HG03108 (cell line): ENCODE measurements around the gene CXXC1.
"Not testable (repeated sequence)": the region's sequence is repeated elsewhere in the genome, so short reads cannot be mapped to it uniquely, and the experiment has no call there.

Experiments used
- ATAC-seq: cut with Tn5 transposase; IDR thresholded peaks from one replicate; pipeline ENCODE4 v1.9.1; 2021; ENCODE audit warnings: moderate library complexity; ENCODE audit not compliant: unreplicated experiment

Gene CXXC1

DNA sequence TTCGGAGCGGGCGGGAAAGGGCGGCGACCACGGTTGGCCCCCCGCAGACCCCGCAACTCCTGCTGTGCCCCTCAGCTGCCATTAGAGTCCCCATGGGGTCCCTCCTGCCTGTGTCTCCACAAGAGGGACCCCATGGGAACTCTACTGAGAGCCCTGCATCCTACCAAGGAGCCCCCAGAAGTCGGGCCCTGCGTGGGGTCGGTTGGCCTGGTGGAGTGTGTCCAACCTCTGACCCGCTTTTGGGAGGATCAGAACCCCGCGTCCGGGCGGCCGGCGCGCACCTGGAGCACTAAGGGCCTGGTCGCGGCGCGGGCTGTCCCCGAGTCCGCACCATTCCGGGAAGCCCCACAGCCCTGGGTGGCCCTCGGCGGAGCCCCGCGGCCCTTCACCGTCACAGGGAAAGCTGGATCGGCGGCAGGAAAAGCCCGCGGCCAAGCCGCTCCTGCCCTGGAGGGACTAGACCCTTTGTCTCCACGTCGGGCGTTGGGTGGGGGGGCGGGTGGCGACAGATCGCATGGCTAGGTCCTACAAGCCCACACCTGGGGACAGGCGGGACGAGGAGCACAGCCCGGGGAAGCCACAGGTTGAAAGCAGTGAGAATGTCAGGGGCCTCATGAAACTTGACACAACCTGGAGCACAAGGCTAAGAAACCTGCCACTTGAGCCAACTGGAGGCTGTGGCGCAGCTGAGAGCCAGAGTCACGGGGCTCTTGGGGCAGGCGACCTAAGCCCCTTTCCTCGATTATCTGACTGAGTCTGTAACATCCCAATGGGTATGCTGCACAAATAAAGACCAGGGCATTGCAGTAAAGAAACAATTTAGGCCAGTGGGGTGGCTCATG is 11.2 kb upstream of the CXXC1 start:
- no peak for ATAC-seq

GRCh38 chr18:50297621-50298442 is 10.3 kb upstream of the CXXC1 start:
- ATAC-seq: peak; percentile 99

DNA sequence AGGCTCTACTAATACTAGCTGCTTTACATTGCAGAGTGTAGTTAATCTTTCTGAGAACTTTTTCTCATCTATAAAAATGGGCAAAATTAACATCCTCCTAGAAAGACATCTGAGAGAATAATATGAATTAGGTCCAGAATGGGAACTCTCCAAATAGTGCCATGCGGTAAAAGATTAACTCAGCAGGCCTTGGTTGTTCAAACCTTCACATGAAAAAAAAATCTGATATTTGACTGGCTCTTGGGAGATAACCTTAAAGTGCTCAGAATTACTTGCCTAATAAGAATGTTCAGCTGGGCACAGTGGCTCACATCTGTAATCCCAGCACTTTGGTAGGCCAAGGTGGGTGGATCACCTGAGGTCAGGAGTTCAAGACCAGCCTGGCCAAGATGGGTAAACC is 5.5 kb upstream of the CXXC1 start:
- ATAC-seq: no peak

- no peak for ATAC-seq
These were observed 1.6 kb upstream of the CXXC1 start for GRCh38 chr18:50289108-50289443.

- ATAC-seq: not testable (repeated sequence)
These were observed 1.0 kb upstream of the CXXC1 start for GRCh38 chr18:50288348-50289107.

DNA sequence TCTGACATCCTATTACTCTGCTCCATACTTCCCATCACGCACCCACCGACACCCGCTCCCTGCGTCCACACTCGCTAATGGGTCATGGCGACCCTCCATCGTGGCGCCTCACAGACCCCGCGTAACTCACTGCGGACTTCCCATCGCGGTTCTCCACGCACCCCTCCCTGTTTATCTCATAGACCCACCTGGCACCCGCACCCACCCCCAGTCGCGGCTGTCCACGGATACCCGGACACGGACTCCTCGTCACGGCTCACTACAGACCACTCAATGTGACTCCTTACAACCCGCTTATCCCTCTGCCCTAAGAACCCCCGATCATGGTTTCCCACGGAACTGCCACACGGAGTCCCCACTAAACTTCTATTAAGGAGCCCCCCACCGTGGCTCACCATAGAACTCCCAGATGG is 458 bp downstream of the CXXC1 start:
- ATAC-seq: no peak

DNA sequence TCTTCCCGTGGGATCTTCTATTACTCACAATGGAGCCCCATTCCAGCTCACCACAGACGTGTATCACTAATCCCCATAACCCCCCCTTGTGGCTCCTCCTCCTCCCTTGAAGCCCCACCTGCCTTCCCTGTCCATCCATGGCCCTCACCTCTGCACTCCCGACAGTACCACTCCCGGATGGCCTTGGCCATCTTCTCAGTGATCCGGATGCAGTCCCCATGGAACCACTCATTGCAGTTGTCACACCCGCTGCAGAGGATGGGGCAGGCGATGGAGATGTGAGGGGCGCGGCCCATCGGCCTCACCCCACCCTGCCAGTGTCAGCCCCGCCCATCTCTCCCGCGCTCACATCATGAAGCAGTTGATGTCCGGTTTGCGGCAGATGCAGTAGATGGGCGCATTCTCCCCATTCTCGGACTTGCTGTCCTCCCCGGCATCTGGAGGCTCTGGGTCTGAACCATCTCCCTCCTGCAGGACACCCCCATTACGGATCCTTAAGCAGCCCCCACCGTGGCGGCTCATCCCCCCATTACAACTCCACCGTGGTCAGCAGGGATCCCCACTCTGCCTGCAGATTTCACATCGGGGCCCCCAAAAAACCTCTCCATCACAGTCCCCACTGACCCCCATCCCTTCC is 983 bp downstream of the CXXC1 start:
- ATAC-seq: no peak

DNA sequence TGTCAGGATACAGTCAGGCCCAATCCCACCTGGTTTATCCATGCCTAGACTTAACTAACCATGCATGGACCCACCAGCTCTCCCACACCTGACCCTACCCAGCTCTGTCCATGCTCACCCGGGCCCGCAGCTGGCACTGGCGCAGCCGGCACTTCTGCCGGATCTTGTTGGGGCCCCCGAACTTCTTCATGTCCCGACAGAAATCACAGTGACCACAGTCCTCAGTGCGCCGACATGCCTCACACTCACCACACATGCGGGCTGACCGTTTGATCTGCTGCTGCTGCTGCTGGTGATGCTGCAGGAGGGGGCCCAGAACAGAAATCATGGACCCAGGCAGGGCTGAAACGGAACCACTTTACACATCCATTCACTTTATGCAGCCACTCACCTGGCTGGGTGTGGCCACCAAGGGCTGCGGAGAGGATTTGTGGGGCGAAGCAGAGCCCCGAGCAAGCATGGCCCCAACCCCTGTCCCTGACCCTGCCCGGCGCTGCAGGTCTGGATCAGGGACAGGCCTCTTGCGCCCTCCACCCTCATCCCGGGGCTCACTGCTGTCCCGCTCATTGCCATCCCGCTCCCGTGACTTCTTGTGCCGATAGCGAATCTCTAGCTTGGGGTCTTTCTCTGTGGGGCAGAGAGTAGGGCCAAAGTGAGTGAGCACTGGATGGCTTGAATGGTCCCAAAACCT is 1.7 kb downstream of the CXXC1 start:
- no peak for ATAC-seq

DNA sequence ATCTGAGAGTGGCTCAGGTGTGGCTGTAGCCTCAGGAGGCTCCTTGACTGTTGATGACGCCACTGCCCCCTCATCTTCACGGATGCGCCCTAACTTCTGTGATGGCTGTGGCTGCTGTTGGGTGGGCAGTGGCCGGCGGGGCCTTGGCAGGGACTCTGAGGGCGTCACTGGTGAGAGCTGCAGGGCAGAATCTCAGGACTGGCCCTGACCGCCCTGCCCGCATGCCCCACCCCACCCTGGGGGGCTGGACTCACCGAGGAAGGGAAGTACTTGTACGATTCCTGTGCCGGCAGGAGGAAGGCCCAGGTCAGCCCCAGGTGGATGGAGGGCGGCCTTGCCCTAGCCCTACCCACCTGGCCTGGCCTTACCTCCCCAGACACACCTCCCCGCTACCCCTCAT is 2.4 kb downstream of the CXXC1 start:
- no peak for ATAC-seq

GRCh38 chr18:50284255-50284885 is 3.1 kb downstream of the CXXC1 start:
- ATAC-seq: no peak

DNA sequence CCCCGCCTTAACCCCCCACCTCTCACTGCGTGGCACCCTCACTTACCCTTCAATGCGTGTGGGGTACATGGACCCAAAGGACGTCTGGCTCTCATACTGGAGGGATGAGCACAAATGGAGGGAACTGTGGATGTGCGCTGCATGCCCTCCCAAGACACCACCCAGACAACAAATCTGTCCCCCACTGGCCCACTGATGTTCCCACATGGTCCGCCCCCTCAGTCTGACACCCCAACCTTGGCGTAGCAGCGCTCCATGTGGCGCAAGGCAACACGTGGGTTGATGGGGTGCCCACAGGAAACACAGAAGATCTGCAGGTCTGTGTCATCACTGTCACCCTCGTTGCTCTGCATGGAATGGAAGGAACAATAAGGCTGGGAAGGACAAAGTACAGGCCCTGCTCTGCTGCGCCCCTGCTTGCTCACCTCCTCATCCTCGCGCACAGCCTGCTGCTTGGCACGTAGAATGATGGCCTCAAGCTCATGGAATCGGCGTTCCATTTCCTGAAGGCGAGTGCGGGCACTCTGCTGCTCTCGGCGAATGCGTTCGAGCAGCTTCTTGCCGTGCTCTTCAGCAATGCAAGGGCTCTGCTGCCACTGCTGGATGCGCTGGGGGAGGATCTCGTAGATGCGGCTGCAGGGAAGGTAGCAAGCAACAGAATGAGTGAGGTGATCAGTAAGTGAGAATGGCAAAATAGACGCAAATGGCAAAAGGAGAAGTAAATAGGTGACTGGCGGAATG is 3.9 kb downstream of the CXXC1 start:
- ATAC-seq: no peak

- no peak for ATAC-seq
These were observed 4.8 kb downstream of the CXXC1 start for GRCh38 chr18:50282521-50283335.

DNA sequence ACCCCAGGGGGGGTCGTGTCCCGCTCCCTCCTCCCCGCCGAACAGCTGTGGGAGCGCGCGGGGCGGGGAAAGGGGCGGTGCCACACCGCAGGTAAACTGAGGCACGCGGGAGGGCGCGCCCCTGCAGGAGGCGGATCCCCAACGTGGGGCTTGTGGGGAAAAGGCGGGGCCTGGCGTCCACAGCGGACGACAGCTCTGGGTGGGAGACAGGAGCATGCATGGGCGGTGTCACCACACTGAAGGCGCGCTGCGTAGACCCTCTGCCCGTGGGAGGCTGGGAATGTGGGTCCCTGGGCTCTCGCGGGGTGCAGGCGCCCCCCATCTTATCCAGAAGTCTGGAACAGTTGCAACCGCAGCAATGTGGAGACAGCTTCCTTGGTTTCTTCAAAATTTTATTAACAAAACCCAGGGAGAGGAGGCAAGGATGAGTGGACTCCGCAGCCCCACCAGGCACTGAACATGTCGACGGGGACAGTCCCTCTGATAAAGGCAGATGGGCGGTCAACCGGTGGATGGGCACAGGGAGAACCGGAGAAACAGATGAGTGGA is 5.4 kb downstream of the CXXC1 start:
- no peak for ATAC-seq

DNA sequence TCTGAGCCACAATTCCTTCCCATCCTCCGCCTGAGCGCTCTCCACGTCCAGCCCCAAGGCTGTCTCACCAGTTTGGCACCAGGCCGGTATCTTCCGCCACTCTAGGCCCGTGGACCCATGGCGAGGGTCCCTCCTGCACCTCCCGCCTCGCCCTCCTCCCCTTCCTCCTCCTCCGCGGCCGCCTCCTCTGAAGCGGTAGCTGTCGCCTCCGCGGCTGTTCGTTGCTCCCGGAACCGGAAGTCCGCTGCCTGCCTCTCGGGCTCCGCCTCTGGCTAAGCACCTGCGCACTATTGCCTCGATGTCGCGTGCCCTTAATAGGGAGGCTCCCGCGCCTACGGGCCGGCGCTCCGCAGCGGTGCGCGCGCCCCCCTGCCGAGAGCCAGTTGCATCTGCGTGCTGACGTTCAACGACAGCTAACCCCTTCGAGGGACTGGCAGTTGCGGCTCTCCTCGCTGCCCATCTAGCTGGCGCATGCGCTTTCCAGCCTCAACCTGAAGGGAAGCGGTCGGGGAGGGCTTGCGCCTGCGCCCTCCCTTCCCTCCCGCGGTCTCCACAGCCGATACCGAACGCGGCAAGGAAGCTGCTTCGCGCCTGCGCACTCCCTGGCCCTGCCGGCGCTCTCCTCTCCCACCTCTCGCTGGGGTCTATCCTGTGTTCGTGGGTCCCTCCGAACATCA is 6.1 kb downstream of the CXXC1 start, which contains the start of gene MBD1:
Gene MBD1, minus strand, starts transcription at position 229 of the 677 bp plus-strand sequence. CDS start 1,531 bp downstream, outside the sequence.
- peak; percentile 82 for ATAC-seq

DNA sequence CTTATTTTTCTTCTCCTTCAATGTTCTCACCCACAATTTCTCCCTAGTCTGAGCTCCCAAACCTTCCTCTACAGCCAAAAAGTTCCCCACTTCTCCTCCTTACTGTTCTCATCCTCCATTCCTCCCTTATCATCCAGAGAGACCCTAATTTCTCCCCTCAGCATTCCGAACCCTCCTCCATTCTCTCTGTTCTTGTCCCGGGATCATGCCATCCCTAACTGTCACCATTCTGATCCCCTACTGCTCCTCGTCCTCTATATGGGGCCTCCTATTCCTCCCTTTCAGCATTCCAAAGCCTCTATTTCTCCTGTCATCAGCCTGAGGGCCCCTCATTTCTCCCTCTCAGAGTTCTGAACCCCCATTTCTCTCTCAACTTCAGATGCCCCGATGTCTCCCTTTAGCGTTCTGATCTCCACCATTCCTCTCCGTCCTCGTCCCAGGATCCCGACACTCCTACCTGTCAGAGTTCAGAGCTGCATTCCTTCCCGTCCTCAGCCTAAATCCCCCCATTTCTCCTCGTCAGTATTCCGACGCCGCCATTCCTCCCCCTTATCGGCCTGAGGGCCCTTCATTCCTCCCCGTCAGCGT is 6.7 kb downstream of the CXXC1 start:
- ATAC-seq: no peak

DNA sequence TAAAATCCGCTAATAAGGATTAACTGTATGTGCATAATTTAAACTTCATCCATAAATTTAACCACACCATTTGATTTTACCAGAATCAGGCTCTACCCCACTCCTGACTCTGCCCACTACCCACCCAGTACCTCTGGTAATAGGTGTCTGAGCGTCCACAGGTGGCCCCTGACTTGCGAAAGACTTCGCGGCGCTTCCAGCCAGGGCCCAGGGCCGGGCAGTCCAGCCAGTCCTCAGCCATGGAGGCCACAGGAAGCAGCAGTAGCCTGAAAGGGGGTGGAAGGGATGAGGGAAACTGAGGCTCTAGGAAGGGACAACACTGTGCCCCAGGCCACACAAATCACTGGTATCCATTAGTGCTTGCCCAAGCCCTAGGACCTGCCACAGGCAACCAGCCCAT is 7.7 kb downstream of the CXXC1 start:
- no peak for ATAC-seq

DNA sequence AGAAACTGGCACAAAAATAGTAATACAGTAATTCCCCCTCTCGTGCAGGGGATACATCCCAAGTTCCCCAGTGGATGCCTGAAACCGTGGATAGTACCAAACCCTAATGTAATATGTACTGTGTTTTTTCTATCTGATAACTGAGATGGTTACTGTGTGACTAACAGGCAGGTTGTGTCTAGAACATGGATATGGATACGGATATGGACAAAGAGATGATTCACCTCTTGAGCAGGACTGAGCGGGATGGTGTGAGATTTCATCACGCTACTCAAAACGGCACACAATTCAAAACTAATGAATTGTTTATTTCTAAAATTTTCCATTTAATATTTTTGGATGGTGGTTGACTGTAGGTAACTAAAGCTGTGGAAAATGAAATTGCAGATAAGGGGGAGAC is 9.6 kb downstream of the CXXC1 start:
- ATAC-seq: no peak
